ENCODE measurements around the gene TMEM185A.
"Not testable (repeated sequence)": the region's sequence is repeated elsewhere in the genome, so short reads cannot be mapped to it uniquely, and the experiment has no call there.

TMEM185A gene

DNA sequence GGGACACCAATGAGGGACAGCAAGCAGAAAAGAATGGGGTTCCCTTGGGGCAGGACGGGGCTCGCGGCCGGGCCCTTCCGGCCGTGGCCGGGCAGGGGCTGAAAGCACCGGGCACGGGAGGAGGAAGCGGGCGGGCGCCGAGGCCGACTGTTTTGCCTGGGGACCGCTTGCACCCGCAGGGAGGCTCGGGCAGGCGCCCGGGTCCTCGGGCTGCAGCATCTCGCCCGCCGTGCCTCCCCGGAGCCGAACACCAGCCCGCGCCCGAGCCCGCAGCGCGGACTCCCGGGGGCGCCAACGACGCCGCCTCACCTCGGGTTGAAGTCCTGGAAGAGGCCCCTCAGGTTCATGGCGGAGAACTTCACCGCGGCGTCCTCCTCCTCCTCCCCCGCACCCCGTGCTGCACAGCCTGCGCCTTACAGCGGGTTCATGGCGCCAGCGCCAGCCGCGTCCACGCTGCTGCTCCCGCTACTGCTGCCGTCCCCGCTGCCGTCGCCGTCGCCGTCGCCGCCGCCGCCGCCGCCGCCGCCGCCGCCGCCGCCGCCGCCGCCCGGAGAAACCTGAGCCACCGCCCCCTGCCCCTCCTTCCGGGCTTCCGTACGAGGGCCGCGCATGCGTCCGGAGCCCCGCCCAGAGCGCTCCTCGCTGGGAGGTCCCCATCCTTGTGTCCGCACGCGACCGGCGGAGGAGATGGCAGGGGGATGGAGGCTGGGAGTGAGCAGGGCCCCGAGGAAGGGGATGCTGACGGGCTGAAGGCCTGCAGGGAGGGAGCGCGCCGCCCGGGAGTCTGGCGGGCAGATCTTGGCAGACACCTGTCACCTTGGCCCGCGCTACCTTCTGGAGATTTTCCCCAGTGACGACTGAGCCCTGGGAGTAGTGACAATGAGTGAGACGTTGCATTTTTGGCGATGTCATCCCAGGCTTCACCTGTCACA, at the start of gene TMEM185A:
Gene TMEM185A, minus strand, starts transcription at position 559 of the 932 bp plus-strand sequence. Its CDS starts 212 bp downstream, at position 347.
- DNase-seq (ENCODE audit: low read depth in 2 of 2) = peak; percentile 53 to 61

DNA sequence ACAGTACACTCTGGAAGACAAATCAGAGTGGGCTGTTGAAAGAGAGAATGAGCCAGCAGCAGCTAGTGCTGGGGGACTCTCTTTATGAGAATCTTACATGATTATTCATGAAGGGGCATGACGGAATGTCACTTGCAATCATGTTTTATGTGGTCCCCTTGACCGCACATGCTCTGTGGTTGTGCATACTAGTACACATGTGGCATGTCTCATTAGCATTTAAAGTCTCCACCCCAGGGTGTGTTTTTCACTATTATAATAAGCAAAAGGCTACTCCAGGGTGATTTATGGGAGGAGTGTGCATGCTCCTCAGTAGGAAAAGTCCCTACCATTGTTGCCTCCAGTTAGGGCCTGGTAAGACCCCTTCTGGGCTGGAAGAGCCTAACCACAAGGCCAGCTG, 49.6 kb upstream of the TMEM185A start:
- no peak for DNase-seq (ENCODE audit: low read depth in 2 of 2)

GRCh38 chrX:149679164-149679678, 47.6 kb upstream of the TMEM185A start:
- not testable (repeated sequence) for DNase-seq (ENCODE audit: low read depth in 2 of 2)

DNA sequence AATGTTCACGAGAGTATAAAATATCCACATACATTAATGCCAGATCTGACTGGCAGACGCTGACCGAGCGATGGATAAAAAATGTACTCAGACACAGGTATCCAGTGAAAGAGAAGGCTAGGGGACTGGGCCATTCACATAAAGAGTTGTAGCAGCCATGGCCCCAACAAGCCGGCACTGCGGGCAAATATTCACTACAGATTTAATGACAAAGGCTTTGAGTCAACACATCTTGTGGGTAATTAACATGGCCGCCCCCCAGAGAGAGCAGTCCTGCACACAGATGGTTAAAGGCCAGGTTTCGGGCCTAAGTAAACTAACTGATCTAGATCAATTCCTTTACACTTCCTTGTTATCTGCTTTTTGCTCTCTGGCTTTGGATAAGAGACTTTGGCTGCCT, 44.0 kb upstream of the TMEM185A start:
- DNase-seq (ENCODE audit: low read depth in 2 of 2) = not testable (repeated sequence)

- not testable (repeated sequence) for DNase-seq (ENCODE audit: low read depth in 2 of 2)
These were observed 43.5 kb upstream of the TMEM185A start for GRCh38 chrX:149675088-149675487.

DNA sequence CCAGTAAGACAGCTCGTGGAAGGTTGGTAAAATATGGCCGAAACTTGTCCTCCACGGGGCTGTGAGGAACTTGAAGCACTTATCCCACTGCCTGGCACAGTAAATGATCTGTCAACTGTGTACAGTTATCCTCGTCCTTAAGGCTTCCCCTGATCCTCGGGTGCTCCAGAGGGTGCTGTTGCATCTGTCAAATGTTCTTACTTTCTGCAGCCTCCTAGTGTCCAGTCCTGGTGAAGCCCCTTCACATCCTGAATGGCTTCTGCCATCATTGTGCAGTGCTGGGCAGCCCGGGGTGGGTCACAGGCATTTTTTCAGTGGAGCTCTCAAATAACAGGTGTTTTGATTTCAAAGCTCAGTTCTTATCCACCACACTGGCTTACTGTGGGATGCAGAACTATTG, 29.0 kb upstream of the TMEM185A start:
- DNase-seq (ENCODE audit: low read depth in 2 of 2) = not testable (repeated sequence)

DNA sequence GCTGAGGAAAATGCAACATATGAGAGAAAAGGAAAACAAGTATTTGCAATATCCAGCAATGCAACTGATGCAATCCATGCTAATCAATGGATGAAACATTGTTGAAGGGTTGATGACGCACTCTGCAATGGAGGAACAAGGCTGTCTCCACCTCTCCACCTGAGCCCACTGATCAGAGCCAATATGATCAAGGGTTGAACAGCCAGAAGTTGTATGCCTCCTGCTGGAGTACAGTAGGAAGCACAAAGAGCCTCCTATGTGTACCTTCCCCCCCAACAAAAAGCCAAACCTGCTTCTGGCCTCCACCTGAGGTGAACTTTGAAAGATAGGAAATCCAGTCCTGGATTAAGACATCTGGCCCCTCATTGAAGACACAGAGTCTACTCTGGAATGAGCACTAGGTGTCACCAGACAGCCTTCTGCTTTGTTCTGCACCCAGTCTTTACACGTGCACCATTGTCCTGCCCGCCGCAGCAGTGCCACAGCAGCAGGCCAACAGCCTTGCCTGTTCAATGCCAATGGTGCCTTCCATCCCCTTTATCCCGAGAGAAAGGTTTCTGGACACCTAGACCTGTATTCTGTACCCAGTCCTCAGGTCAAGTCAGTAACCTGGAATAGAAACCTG, 24.8 kb upstream of the TMEM185A start:
- not testable (repeated sequence) for DNase-seq (ENCODE audit: low read depth in 2 of 2)

GRCh38 chrX:149652232-149652981, 20.8 kb upstream of the TMEM185A start:
- no peak for DNase-seq (ENCODE audit: low read depth in 2 of 2)

GRCh38 chrX:149650162-149650561, 18.6 kb upstream of the TMEM185A start:
- DNase-seq (ENCODE audit: low read depth in 2 of 2) = no peak

DNA sequence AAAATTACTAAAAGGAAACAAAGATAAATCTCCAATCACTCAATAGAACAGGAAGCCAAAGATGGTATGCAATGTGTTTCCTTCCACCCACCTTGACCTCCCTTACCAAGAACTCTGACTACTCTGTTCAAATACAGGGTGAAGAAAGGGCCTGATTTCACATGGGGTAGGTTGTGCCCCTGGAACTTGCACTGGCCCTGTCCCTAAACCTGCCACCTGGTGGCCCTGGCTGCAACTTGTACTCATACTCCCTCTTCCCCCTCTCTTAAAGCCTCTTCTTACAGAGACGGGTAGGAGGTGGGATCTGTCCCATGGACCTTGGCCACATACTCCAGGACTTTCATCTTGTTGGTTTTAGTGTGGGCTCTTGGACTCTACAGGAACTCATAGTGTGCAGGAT, 17.3 kb upstream of the TMEM185A start:
- no peak for DNase-seq (ENCODE audit: low read depth in 2 of 2)

DNA sequence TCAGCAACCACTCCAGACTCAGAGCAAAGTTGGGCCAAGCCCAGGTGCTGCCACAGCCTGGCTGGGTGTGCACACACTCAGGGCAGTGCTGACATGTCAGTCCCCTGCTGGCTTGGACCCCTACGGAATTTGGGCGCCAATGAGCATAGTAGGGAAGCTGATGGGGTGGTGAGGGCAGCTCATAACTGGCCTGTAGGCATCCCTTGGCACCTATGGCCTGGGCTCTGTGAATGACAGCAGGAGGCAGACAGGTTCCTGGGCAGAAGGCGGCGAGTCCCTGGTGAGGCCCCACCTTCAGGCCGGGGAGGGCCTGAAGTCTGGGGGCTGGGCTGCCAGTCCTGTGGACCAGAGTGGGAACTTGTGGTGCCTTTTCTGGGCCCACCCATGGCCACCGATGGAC, 15.9 kb upstream of the TMEM185A start:
- DNase-seq (ENCODE audit: low read depth in 2 of 2) = no peak

GRCh38 chrX:149643496-149643895, 11.9 kb upstream of the TMEM185A start:
- no peak for DNase-seq (ENCODE audit: low read depth in 2 of 2)

GRCh38 chrX:149641835-149642234, 10.2 kb upstream of the TMEM185A start:
- no peak for DNase-seq (ENCODE audit: low read depth in 2 of 2)

DNA sequence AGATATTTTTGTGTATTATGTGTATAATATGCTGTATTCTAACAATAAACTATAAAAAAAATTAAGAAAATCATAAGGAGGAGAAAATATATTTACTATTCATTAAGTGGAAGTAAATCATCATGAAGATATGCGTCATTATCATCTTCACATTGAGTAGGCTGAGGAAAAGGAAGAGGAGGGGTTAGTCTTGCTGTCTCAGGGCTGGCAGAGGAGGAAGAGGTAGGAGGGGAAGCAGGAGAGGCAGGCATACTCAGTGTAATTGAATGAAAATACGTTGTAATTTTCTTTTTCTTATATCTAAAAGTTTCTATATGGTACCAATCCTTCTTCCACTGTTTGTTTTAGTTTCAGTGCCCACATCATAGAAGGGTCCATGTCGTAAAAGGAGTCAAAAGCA, 9.8 kb upstream of the TMEM185A start:
- DNase-seq (ENCODE audit: low read depth in 2 of 2) = no peak

GRCh38 chrX:149639568-149639967, 8.0 kb upstream of the TMEM185A start:
- DNase-seq (ENCODE audit: low read depth in 2 of 2) = no peak

GRCh38 chrX:149638860-149639259, 7.3 kb upstream of the TMEM185A start:
- no peak for DNase-seq (ENCODE audit: low read depth in 2 of 2)

GRCh38 chrX:149633511-149633910, 1.9 kb upstream of the TMEM185A start:
- DNase-seq (ENCODE audit: low read depth in 2 of 2) = no peak

GRCh38 chrX:149630681-149631233, 835 bp downstream of the TMEM185A start:
- DNase-seq (ENCODE audit: low read depth in 2 of 2) = no peak

GRCh38 chrX:149629730-149630387, 1.7 kb downstream of the TMEM185A start:
- DNase-seq (ENCODE audit: low read depth in 2 of 2) = no peak

DNA sequence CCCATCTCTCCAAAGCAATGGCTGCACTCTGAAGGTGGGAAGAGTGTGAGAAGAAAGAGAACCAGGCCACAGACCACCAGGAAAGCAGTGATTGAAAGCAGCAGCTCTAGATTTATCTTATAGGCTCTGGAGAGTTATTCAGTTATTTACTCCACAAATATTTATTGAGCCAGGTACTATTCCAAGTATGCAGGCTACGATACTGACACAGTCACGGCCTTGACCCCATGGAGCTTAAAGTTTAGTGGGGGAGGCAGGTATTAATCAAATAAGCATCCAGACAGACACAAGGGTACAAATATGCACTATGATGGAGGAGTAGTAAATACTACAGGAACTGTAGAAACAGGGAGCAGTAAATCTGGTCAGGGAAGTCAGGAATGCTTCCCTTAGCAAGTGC, 2.8 kb downstream of the TMEM185A start:
- DNase-seq (ENCODE audit: low read depth in 2 of 2) = no peak

DNA sequence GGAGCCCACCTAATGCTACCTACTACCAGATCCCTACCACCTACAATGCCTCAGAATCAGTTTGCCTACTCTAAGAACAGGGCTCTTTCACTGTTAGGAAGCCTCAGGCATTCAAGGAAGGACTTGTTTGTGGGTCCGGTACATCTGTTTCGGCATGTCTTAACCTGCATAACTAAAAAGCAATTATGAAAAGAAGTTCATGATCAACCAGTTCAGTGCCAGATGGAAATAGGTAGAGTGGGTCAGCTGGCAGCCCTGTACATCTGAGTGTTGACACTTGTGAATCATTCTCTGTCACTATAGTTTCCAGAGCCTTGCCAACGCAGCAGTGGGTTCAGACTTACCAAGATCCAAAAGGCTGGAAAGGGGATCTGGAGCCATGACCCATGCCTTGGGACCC, 3.3 kb downstream of the TMEM185A start:
- DNase-seq (ENCODE audit: low read depth in 2 of 2) = no peak
